OCI-LY7 (cell line): ENCODE results near the gene NRN1L.

ENCODE experiments used
- EZH2phosphoT487 ChIP-seq: fragments of 200-600 bp; sonication (generic); IDR thresholded peaks from 2 replicates; pipeline ENCODE4 v1.6.1; 2018; ENCODE audit warnings: low read depth, borderline replicate concordance, mild to moderate bottlenecking, mixed run types, antibody characterized with exemption, low read length, moderate library complexity, mixed read lengths
- TF ChIP-seq, protein P1 (sequence below): fragments of 200-600 bp; sonication (generic); conservative IDR thresholded peaks from 2 replicates; pipeline ENCODE4 v1.5.1; 2014; ENCODE audit warnings: mild to moderate bottlenecking, antibody characterized with exemption, low read length, moderate library complexity, mixed read lengths

DNA sequence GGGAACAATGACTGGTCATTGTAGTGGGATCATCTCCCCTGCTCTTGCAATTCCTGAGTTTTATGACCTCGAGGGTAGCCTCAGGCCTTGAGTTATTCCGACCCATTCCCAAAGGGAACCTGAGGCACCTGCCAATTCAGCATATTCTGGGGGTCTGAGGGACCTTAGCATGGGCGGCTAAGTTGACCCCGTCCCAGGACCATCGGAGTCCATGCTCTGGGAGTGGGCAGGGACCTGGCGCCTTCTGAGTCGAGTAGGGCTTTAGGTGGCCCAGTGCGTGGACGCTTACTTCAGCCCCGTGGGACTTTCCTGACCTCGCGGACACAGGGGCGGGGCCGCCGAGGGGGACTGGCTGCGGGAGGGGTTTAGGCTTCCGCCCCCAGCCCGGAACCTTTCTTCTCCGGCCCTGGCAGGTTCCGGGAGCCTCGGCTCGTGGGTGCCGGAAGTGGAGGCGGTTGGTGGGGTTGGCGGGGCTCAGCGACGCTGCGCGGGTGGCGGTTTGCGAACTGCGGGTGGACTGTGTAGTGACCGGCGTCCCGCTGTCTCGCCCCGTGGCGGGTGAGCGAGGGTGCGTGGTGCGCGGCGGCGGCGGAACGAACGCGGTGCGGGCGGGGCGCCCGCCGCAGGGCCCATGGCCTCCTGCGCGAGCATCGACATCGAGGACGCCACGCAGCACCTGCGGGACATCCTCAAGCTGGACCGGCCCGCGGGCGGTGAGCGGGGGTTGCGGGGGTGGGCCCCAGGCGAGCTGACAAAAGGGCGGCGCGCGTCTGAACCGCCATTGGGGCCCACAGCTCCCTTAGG lies 11.9 kb upstream of the NRN1L start, which contains the start of gene EDC4:
- TF ChIP-seq, protein P1, sequence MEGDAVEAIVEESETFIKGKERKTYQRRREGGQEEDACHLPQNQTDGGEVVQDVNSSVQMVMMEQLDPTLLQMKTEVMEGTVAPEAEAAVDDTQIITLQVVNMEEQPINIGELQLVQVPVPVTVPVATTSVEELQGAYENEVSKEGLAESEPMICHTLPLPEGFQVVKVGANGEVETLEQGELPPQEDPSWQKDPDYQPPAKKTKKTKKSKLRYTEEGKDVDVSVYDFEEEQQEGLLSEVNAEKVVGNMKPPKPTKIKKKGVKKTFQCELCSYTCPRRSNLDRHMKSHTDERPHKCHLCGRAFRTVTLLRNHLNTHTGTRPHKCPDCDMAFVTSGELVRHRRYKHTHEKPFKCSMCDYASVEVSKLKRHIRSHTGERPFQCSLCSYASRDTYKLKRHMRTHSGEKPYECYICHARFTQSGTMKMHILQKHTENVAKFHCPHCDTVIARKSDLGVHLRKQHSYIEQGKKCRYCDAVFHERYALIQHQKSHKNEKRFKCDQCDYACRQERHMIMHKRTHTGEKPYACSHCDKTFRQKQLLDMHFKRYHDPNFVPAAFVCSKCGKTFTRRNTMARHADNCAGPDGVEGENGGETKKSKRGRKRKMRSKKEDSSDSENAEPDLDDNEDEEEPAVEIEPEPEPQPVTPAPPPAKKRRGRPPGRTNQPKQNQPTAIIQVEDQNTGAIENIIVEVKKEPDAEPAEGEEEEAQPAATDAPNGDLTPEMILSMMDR, result no peak
- TF ChIP-seq EZH2phosphoT487, result no peak
